ENCODE data around the gene AFDN.

DNA sequence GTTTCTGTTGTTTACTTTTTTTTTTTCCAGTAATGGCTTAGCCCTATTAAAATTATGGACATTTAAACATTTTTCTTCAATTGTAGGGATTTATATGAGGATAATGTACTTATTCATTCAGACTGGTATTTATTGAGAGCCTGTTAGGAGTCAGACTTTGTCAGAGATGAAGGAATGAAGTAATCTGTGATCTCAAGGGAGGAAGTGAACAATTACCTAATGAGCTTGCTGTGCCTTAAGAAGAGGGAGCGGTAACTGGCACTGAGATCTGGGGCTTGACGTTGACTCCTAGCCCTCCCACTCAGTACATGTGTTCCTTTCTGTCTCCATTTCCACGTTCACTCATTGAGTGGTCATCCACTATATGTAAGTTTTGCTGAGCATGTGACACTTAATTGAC lies 12.6 kb downstream of the AFDN start:
- TF ChIP-seq, protein P1, sequence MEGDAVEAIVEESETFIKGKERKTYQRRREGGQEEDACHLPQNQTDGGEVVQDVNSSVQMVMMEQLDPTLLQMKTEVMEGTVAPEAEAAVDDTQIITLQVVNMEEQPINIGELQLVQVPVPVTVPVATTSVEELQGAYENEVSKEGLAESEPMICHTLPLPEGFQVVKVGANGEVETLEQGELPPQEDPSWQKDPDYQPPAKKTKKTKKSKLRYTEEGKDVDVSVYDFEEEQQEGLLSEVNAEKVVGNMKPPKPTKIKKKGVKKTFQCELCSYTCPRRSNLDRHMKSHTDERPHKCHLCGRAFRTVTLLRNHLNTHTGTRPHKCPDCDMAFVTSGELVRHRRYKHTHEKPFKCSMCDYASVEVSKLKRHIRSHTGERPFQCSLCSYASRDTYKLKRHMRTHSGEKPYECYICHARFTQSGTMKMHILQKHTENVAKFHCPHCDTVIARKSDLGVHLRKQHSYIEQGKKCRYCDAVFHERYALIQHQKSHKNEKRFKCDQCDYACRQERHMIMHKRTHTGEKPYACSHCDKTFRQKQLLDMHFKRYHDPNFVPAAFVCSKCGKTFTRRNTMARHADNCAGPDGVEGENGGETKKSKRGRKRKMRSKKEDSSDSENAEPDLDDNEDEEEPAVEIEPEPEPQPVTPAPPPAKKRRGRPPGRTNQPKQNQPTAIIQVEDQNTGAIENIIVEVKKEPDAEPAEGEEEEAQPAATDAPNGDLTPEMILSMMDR (IDR thresholded peaks at IDR 0.05; ENCODE audit: borderline replicate concordance, extremely low read depth, low read length, poor library complexity, severe bottlenecking), result no peak
- no peak for TF ChIP-seq EZH2 (IDR thresholded peaks at IDR 0.05; ENCODE audit: borderline replicate concordance, low read depth, low read length, severe bottlenecking)

Measured in DND-41 (cell line).